Hepatocyte (in vitro differentiated cells): Measurements from ENCODE around the gene CENPC. TPM values are rescaled to one million over a fixed set of nuclear protein-coding genes. Genes with fewer than 3 reads are reported as not detected.

Experiments used
- DNase-seq: peaks from one replicate; pipeline ENCODE4 v3.0.0-alpha.2; 2016; ENCODE audit warnings: low spot score
- H2AFZ ChIP-seq: fragments of 200-600 bp; sonication (generic); 2 replicates; pipeline ENCODE4 v1.6.0; 2016; ENCODE audit warnings: antibody characterized with exemption, mild to moderate bottlenecking
- H3K27ac ChIP-seq: fragments of 200-600 bp; sonication (generic); 2 replicates; pipeline ENCODE4 v1.5.1; 2016; ENCODE audit warnings: mild to moderate bottlenecking
- H3K27me3 ChIP-seq: fragments of 200-600 bp; sonication (generic); 2 replicates; pipeline ENCODE4 v1.6.1; 2016
- H3K36me3 ChIP-seq: fragments of 200-600 bp; sonication (generic); replicated peaks from 2 replicates; pipeline ENCODE4 v1.5.1; 2016; ENCODE audit warnings: low read depth; ENCODE audit not compliant: insufficient read depth
- H3K4me1 ChIP-seq: fragments of 200-600 bp; sonication (generic); 2 replicates; pipeline ENCODE4 v1.5.1; 2016; ENCODE audit warnings: mild to moderate bottlenecking, moderate library complexity; ENCODE audit not compliant: insufficient read depth
- H3K4me2 ChIP-seq: fragments of 200-600 bp; sonication (generic); 2 replicates; pipeline ENCODE4 v1.6.0; 2016
- H3K4me3 ChIP-seq: fragments of 200-600 bp; sonication (generic); 2 replicates; pipeline ENCODE4 v1.5.1; 2016; ENCODE audit warnings: mild to moderate bottlenecking
- H3K79me2 ChIP-seq: fragments of 200-600 bp; sonication (generic); 2 replicates; pipeline ENCODE4 v1.6.0; 2017; ENCODE audit warnings: mild to moderate bottlenecking
- H3K9me2 ChIP-seq: fragments of 200-600 bp; sonication (generic); replicated peaks from 2 replicates; pipeline ENCODE4 v1.6.0; 2017; ENCODE audit warnings: mild to moderate bottlenecking; ENCODE audit not compliant: insufficient read depth
- H3K9me3 ChIP-seq: fragments of 200-600 bp; sonication (generic); 2 replicates; pipeline ENCODE4 v1.5.1; 2016; ENCODE audit warnings: low read depth, mild to moderate bottlenecking
- H4K20me1 ChIP-seq: fragments of 200-600 bp; sonication (generic); 2 replicates; pipeline ENCODE4 v1.6.0; 2016; ENCODE audit warnings: mild to moderate bottlenecking; ENCODE audit not compliant: insufficient read depth, poor library complexity, severe bottlenecking
- CTCF ChIP-seq: fragments of 200-600 bp; sonication (generic); IDR thresholded peaks from 2 replicates; pipeline ENCODE4 v1.5.1; 2016; ENCODE audit warnings: antibody characterized with exemption, mild to moderate bottlenecking; ENCODE audit not compliant: poor library complexity
- EZH2 ChIP-seq: fragments of 200-600 bp; sonication (generic); IDR thresholded peaks from 2 replicates; pipeline ENCODE4 v1.6.1; 2016; ENCODE audit warnings: antibody characterized with exemption, mild to moderate bottlenecking, borderline replicate concordance
- EZH2phosphoT487 ChIP-seq: fragments of 200-600 bp; sonication (generic); IDR thresholded peaks from one replicate; pipeline ENCODE4 v1.6.1; 2018; ENCODE audit warnings: antibody characterized with exemption, mild to moderate bottlenecking, low read depth, moderate library complexity; ENCODE audit not compliant: unreplicated experiment, severe bottlenecking
- WGBS: methylation state at CpG from one replicate; pipeline ENCODE4 v1.1.6; 2016; ENCODE audit warnings: low lambda C conversion rate; ENCODE audit errors: missing lambda C conversion rate; 5-methylcytosine and 5-hydroxymethylcytosine counted together
- polyA plus RNA-seq: library from polyadenylated mRNA; unstranded; fragments of >200 nt; fragmentation: Nextera tagmentation; extraction: Ambion mirVana; gene quantifications from 2 replicates; pipeline ENCODE4 v1.2.1, GENCODE V29; 2016
- total RNA-seq: library from RNA; depleted of rRNA; stranded (reverse); fragments of >200 nt; gene quantifications from 2 replicates; pipeline ENCODE4 v1.2.3, GENCODE V29; 2014

The CENPC gene
- total and polyA plus RNA-seq, 2 experiments from 2014 or later = 11.2 to 20.8 TPM

GRCh38 chr4:67475155-67475554 lies 70.1 kb downstream of the CENPC start:
- Histone ChIP-seq H3K27ac (no peak overlapping the region), H3K9me2 (no peaks in the 10 kb centered on the region), H3K4me2 (no peak overlapping the region), H3K36me3 (no peaks in the 10 kb centered on the region), H3K4me3 (no peak overlapping the region), H3K4me1 (no peaks in the 10 kb centered on the region), H3K27me3 (no peaks in the 10 kb centered on the region), H4K20me1 (no peaks in the 10 kb centered on the region), H3K9me3 (no peaks in the 10 kb centered on the region), H3K79me2 (peaks cover 6% of the 10 kb centered on the region), H2AFZ (no peak overlapping the region)
- no peak for DNase-seq
- TF ChIP-seq CTCF (no peak), EZH2 (no peak), EZH2phosphoT487 (no peak)
- 94% methylated on average over 4 of the region's 4 CpGs for WGBS

- Histone ChIP-seq H3K4me3 (no peak overlapping the region), H4K20me1 (no peaks in the 10 kb centered on the region)
Measured at GRCh38 chr4:67470871-67471270, 74.4 kb downstream of the CENPC start.

GRCh38 chr4:67468830-67469229 lies 76.5 kb downstream of the CENPC start:
- H3K9me3 ChIP-seq = no peaks in the 10 kb centered on the region
- no peak for TF ChIP-seq EZH2phosphoT487
- no peak for TF ChIP-seq CTCF
- TF ChIP-seq EZH2 = no peak
- H3K4me2 ChIP-seq = no peak overlapping the region
- H3K4me1 ChIP-seq = no peaks in the 10 kb centered on the region
- H3K27ac ChIP-seq = no peak overlapping the region
- no peak for DNase-seq
- H3K27me3 ChIP-seq = no peaks in the 10 kb centered on the region
- H3K4me3 ChIP-seq = no peak overlapping the region
- no peaks in the 10 kb centered on the region for H3K79me2 ChIP-seq
- H3K36me3 ChIP-seq = no peaks in the 10 kb centered on the region
- H4K20me1 ChIP-seq = no peaks in the 10 kb centered on the region
- no peak overlapping the region for H2AFZ ChIP-seq
- no peaks in the 10 kb centered on the region for H3K9me2 ChIP-seq

More at GRCh38 chr4:67470871-67471270, 74.4 kb downstream of the CENPC start:
- H3K79me2 ChIP-seq = no peaks in the 10 kb centered on the region
- H3K4me1 ChIP-seq = no peaks in the 10 kb centered on the region
- H3K9me3 ChIP-seq = no peaks in the 10 kb centered on the region
- H3K4me2 ChIP-seq = no peak overlapping the region
- no peaks in the 10 kb centered on the region for H3K9me2 ChIP-seq
- no peak overlapping the region for H3K27ac ChIP-seq
- no peaks in the 10 kb centered on the region for H3K27me3 ChIP-seq
- H2AFZ ChIP-seq = no peak overlapping the region
- DNase-seq = no peak
- no peak for TF ChIP-seq CTCF
- TF ChIP-seq EZH2phosphoT487 = no peak
- TF ChIP-seq EZH2 = no peak
- no peaks in the 10 kb centered on the region for H3K36me3 ChIP-seq

- no peaks in the 10 kb centered on the region for H3K79me2 ChIP-seq
- no peaks in the 10 kb centered on the region for H4K20me1 ChIP-seq
- no peak for DNase-seq
- H3K36me3 ChIP-seq = no peaks in the 10 kb centered on the region
- TF ChIP-seq EZH2phosphoT487 (no peak), CTCF (no peak), EZH2 (no peak)
- no peak overlapping the region for H2AFZ ChIP-seq
- H3K4me1 ChIP-seq = no peaks in the 10 kb centered on the region
- no peak overlapping the region for H3K4me2 ChIP-seq
- no peak overlapping the region for H3K4me3 ChIP-seq
- H3K9me2 ChIP-seq = no peaks in the 10 kb centered on the region
- no peaks in the 10 kb centered on the region for H3K9me3 ChIP-seq
- WGBS = 99% methylated on average over 3 of the region's 3 CpGs
- H3K27me3 ChIP-seq = no peaks in the 10 kb centered on the region
- no peak overlapping the region for H3K27ac ChIP-seq
Measured at GRCh38 chr4:67466751-67467150, 78.6 kb downstream of the CENPC start.
